ENCODE measurements around the gene HSBP1L1. TPM values are rescaled to one million over a fixed set of nuclear protein-coding genes. Genes with fewer than 3 reads are reported as not detected.

The HSBP1L1 gene
- total and polyA plus RNA-seq, 3 donors from 2014 or later = 5.0 to 6.6 (median 6.0) TPM

GRCh38 chr18:79934311-79935097 lies 29.9 kb upstream of the HSBP1L1 start:
- peak; percentile 13 for DNase-seq
- H3K4me3 ChIP-seq = no peak overlapping the region
- H3K9me3 ChIP-seq = no peaks in the 10 kb centered on the region
- intact Hi-C loops (cut with DNase I; ENCODE audit: low total_unique reads) = no loop called here
- H3K4me1 ChIP-seq = no peaks in the 10 kb centered on the region
- TF ChIP-seq POLR2A (IDR thresholded peaks at IDR 0.05) (no peak), CTCF (IDR thresholded peaks at IDR 0.05) (no peak)
- H3K27me3 ChIP-seq = no peaks in the 10 kb centered on the region
- H3K36me3 ChIP-seq (ENCODE audit: low read depth, missing control alignments) = no peaks in the 10 kb centered on the region
- no peak overlapping the region for H3K27ac ChIP-seq
- WGBS, 2 donors = 76 to 82% methylated on average over 8 of the region's 8 CpGs

DNA sequence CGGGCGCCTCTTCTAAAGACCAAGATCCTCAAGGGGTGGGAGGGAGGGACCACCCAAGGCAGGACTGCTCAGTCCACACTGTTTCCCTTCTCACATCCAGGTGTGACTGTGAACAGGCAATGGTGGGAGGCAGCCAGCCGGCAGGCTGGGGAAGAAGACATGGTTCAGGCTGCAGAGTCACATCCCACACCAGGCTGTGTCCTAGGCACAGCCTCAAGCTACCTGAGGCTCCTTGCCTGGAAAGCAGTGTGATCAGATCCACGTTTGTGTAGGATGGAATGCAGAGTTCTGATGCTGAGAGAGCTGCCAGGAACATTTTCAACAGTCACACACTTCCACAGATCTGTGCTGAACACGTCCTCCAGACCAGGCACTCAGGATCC lies 29.4 kb upstream of the HSBP1L1 start:
- no peak overlapping the region for H3K27ac ChIP-seq
- 73 to 100% methylated on average over 2 to 5 of the region's 5 CpGs for WGBS, 2 donors

DNA sequence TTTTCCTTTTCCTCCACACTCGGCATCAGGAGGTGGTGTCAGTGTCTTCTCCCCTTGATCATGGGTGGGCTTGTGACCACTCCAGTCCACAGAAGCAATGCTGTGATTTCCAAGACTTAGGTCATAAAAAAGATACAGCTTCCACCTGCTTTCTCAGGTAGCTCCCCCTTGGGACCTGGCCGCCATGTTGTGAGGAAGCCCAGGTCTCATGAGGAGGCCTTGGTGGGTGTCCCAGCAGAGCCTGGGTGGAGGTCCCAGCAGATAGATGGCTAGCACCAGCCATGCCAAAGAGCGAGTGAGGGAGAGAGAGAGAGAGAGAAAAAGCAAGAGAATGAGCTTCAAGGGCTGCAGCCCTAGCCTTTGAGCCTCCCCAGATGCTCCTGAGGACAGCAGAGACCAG lies 28.9 kb upstream of the HSBP1L1 start:
- H3K27ac ChIP-seq = no peak overlapping the region
- H3K4me3 ChIP-seq = no peak overlapping the region
- intact Hi-C loops (cut with DNase I; ENCODE audit: low total_unique reads) = no loop called here
- no peak for DNase-seq
- no peaks in the 10 kb centered on the region for H3K36me3 ChIP-seq (ENCODE audit: low read depth, missing control alignments)
- TF ChIP-seq POLR2A (IDR thresholded peaks at IDR 0.05) (no peak), CTCF (IDR thresholded peaks at IDR 0.05) (no peak)
- H3K27me3 ChIP-seq = no peaks in the 10 kb centered on the region
- H3K4me1 ChIP-seq = no peaks in the 10 kb centered on the region
- H3K9me3 ChIP-seq = no peaks in the 10 kb centered on the region
- 96 to 100% methylated on average over 3 of the region's 3 CpGs for WGBS, 2 donors

More for the DNA sequence above, 29.4 kb upstream of the HSBP1L1 start:
- no peaks in the 10 kb centered on the region for H3K36me3 ChIP-seq (ENCODE audit: low read depth, missing control alignments)
- intact Hi-C loops (cut with DNase I; ENCODE audit: low total_unique reads) = no loop called here
- H3K27me3 ChIP-seq = no peaks in the 10 kb centered on the region
- H3K4me1 ChIP-seq = no peaks in the 10 kb centered on the region
- DNase-seq = no peak
- no peaks in the 10 kb centered on the region for H3K9me3 ChIP-seq
- no peak for TF ChIP-seq POLR2A (IDR thresholded peaks at IDR 0.05)
- TF ChIP-seq CTCF (IDR thresholded peaks at IDR 0.05) = no peak
- H3K4me3 ChIP-seq = no peak overlapping the region

DNA sequence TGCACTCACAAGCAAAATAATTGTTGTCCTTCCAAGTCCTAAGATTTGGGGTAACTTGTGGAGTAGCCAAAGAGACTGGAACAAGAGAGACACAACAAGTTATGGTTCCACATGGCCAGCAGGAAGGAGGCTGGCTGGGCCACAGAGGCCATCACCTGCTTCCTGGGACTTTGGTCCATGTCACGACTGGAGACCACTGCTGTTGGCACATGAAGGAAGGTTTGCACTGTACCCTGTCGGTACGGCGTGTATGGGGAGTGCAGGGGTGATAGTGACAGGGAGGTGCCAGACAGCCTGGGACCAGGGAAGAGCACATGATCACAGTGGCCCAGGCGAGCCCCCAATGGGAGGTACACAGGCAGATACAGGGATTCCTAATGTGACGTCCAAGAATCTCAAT lies 28.5 kb upstream of the HSBP1L1 start:
- Histone ChIP-seq H3K36me3 (ENCODE audit: low read depth, missing control alignments) (no peaks in the 10 kb centered on the region), H3K9me3 (no peaks in the 10 kb centered on the region), H3K4me1 (peaks cover 2% of the 10 kb centered on the region), H3K27me3 (no peaks in the 10 kb centered on the region), H3K4me3 (no peak overlapping the region), H3K27ac (no peak overlapping the region)
- no peak for TF ChIP-seq CTCF (IDR thresholded peaks at IDR 0.05)
- no peak for DNase-seq
- WGBS, 2 donors = 95 to 96% methylated on average over 6 of the region's 6 CpGs
- intact Hi-C loops (cut with DNase I; ENCODE audit: low total_unique reads) = no loop called here

DNA sequence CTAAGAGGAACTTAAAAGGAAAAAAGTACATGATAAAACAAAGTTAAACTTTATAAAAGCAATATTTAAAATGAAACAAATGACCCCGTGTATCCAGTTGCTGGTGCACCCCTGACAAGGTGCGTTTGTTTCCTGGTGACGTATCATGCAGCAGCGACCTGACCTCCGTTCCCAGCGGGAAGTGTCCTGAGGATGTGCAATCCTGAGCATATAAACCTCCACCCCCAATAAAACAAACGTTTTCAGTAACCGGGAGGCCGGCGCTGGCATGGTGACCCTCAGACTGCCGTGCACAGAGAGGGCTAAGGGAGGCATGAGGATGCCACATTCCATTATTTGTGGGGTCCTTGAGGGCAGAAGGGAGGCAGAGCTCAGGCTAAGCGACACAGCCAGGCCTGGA lies 27.8 kb upstream of the HSBP1L1 start:
- H3K27ac ChIP-seq = no peak overlapping the region
- WGBS, 2 donors = 92 to 93% methylated on average over 10 to 12 of the region's 12 CpGs
- H3K9me3 ChIP-seq = no peaks in the 10 kb centered on the region
- no peak overlapping the region for H3K4me3 ChIP-seq
- H3K36me3 ChIP-seq (ENCODE audit: low read depth, missing control alignments) = no peaks in the 10 kb centered on the region
- DNase-seq = peak; percentile 8
- H3K27me3 ChIP-seq = no peaks in the 10 kb centered on the region
- peaks cover 8% of the 10 kb centered on the region for H3K4me1 ChIP-seq
- intact Hi-C loops (cut with DNase I; ENCODE audit: low total_unique reads) = no loop called here
- TF ChIP-seq CTCF (IDR thresholded peaks at IDR 0.05) (no peak), POLR2A (IDR thresholded peaks at IDR 0.05) (no peak)
